Measurements from ENCODE around the gene ZBTB7B.
A peak's percentile ranks its signal among the peaks of the same experiment; 100 is the strongest.

The ZBTB7B gene

GRCh38 chr1:155016231-155016831 is 13.7 kb downstream of the ZBTB7B start:
- Histone ChIP-seq H3K36me3 (ENCODE audit: insufficient read depth, low read length) (peaks cover 4% of the 10 kb centered on the region), H3K27me3 (ENCODE audit: insufficient read depth, low read length) (no peaks in the 10 kb centered on the region), H3K9me3 (ENCODE audit: low read length) (no peaks in the 10 kb centered on the region), H2AFZ (ENCODE audit: low read length) (no peak overlapping the region), H3K79me2 (ENCODE audit: insufficient read depth, low read length) (no peaks in the 10 kb centered on the region), H3F3A (ENCODE audit: insufficient read depth, low read length) (no peaks in the 10 kb centered on the region), H3K27ac (ENCODE audit: low read depth, low read length, poor library complexity, severe bottlenecking) (peak overlapping the region; percentile 42), H3K4me2 (ENCODE audit: low read length) (no peak overlapping the region), H3K9ac (ENCODE audit: low read length) (no peak overlapping the region), H3K9me2 (ENCODE audit: low read depth, low read length) (no peaks in the 10 kb centered on the region), H4K20me1 (ENCODE audit: insufficient read depth, low read length) (no peaks in the 10 kb centered on the region), H3K4me1 (ENCODE audit: insufficient read depth, low read length, severe bottlenecking) (peaks cover 20% of the 10 kb centered on the region), H3K4me3 (ENCODE audit: low read depth, low read length, poor library complexity, severe bottlenecking) (no peak overlapping the region)
- TF ChIP-seq EZH2 (IDR thresholded peaks at IDR 0.05; ENCODE audit: borderline replicate concordance, low read length) = no peak
- TF ChIP-seq CTCF (IDR thresholded peaks at IDR 0.05; ENCODE audit: low read length) = no peak

GRCh38 chr1:155017041-155017945 is 14.7 kb downstream of the ZBTB7B start:
- Histone ChIP-seq H3K9me3 (ENCODE audit: low read length) (no peaks in the 10 kb centered on the region), H2AFZ (ENCODE audit: low read length) (no peak overlapping the region), H3K27ac (ENCODE audit: low read depth, low read length, poor library complexity, severe bottlenecking) (peak overlapping the region; percentile 42), H3F3A (ENCODE audit: insufficient read depth, low read length) (no peaks in the 10 kb centered on the region), H3K9ac (ENCODE audit: low read length) (peak overlapping the region; percentile 53; the same call in 1 of the 2 replicates), H3K27me3 (ENCODE audit: insufficient read depth, low read length) (no peaks in the 10 kb centered on the region), H3K4me3 (ENCODE audit: low read depth, low read length, poor library complexity, severe bottlenecking) (peak overlapping the region; percentile 46), H3K9me2 (ENCODE audit: low read depth, low read length) (no peaks in the 10 kb centered on the region), H3K36me3 (ENCODE audit: insufficient read depth, low read length) (peaks cover 4% of the 10 kb centered on the region), H3K4me2 (ENCODE audit: low read length) (peak overlapping the region; percentile 58), H4K20me1 (ENCODE audit: insufficient read depth, low read length) (no peaks in the 10 kb centered on the region), H3K4me1 (ENCODE audit: insufficient read depth, low read length, severe bottlenecking) (peaks cover 20% of the 10 kb centered on the region), H3K79me2 (ENCODE audit: insufficient read depth, low read length) (no peaks in the 10 kb centered on the region)
- TF ChIP-seq EZH2 (IDR thresholded peaks at IDR 0.05; ENCODE audit: borderline replicate concordance, low read length) (no peak), CTCF (IDR thresholded peaks at IDR 0.05; ENCODE audit: low read length) (peak; percentile 100)

- no peaks in the 10 kb centered on the region for H3K9me2 ChIP-seq (ENCODE audit: low read depth, low read length)
- H3K4me3 ChIP-seq (ENCODE audit: low read depth, low read length, poor library complexity, severe bottlenecking) = peak overlapping the region; percentile 46
- no peaks in the 10 kb centered on the region for H3F3A ChIP-seq (ENCODE audit: insufficient read depth, low read length)
- H3K79me2 ChIP-seq (ENCODE audit: insufficient read depth, low read length) = no peaks in the 10 kb centered on the region
- no peaks in the 10 kb centered on the region for H3K27me3 ChIP-seq (ENCODE audit: insufficient read depth, low read length)
- TF ChIP-seq CTCF (IDR thresholded peaks at IDR 0.05; ENCODE audit: low read length) (no peak), EZH2 (IDR thresholded peaks at IDR 0.05; ENCODE audit: borderline replicate concordance, low read length) (no peak)
- H4K20me1 ChIP-seq (ENCODE audit: insufficient read depth, low read length) = no peaks in the 10 kb centered on the region
- no peaks in the 10 kb centered on the region for H3K9me3 ChIP-seq (ENCODE audit: low read length)
- H3K36me3 ChIP-seq (ENCODE audit: insufficient read depth, low read length) = peaks cover 4% of the 10 kb centered on the region
- H3K4me2 ChIP-seq (ENCODE audit: low read length) = peak overlapping the region; percentile 58
- peak overlapping the region; percentile 53; the same call in 1 of the 2 replicates for H3K9ac ChIP-seq (ENCODE audit: low read length)
- H3K27ac ChIP-seq (ENCODE audit: low read depth, low read length, poor library complexity, severe bottlenecking) = no peak overlapping the region
- H2AFZ ChIP-seq (ENCODE audit: low read length) = no peak overlapping the region
- peaks cover 20% of the 10 kb centered on the region for H3K4me1 ChIP-seq (ENCODE audit: insufficient read depth, low read length, severe bottlenecking)
These were observed 15.3 kb downstream of the ZBTB7B start for GRCh38 chr1:155017946-155018316.
